Activated T-helper 2 cell treated with anti-CD3 and anti-CD28 coated beads, Interferon-gamma antibody, Interleukin-2, Interleukin-4, amounts not matched to agents 10 μg/mL and 5 μg/mL and 100 μg/mL, durations not matched to agents 14 hours and 24 hours and 36 hours (primary cell): ENCODE data around the gene GSG1L. TPM values are rescaled to one million over a fixed set of nuclear protein-coding genes. Genes with fewer than 3 reads are reported as not detected.

Experiments used
- DNase-seq: peaks from one replicate; pipeline ENCODE4 v3.0.0; 2021; ENCODE audit warnings: low spot score
- H3K27ac Mint-ChIP-seq: one replicate; pipeline ENCODE4 v1.8.0; 2021; ENCODE audit warnings: mixed read lengths
- H3K27me3 Mint-ChIP-seq: one replicate; pipeline ENCODE4 v1.8.0; 2021; ENCODE audit warnings: low read depth, mixed read lengths
- H3K36me3 Mint-ChIP-seq: one replicate; pipeline ENCODE4 v1.8.0; 2021; ENCODE audit warnings: low read depth, mixed read lengths
- H3K4me1 Mint-ChIP-seq: one replicate; pipeline ENCODE4 v1.8.0; 2021; ENCODE audit warnings: low read depth, mixed read lengths
- H3K4me3 Mint-ChIP-seq: one replicate; pipeline ENCODE4 v1.8.0; 2021; ENCODE audit warnings: low read depth, mild to moderate bottlenecking, moderate library complexity, mixed read lengths
- H3K9me3 Mint-ChIP-seq: one replicate; pipeline ENCODE4 v1.8.0; 2021; ENCODE audit warnings: mixed read lengths
- intact Hi-C: fragments of 100-400 bp; cut with micrococcal nuclease; formaldehyde crosslinking; loops from one replicate; pipeline ENCODE4 v1.15.1; 2023
- total RNA-seq: library from RNA; stranded (reverse); gene quantifications from 2 replicates; pipeline ENCODE4 v1.2.3, GENCODE V29; 2022

The GSG1L gene
- total RNA-seq, 1 donor from 2014 or later = not detected

GRCh38 chr16:27843800-27844199 lies 219.7 kb downstream of the GSG1L start:
- Mint-ChIP-seq H3K27me3 (no peaks in the 10 kb centered on the region), H3K4me3 (no peak overlapping the region), H3K9me3 (no peaks in the 10 kb centered on the region), H3K36me3 (no peaks in the 10 kb centered on the region), H3K4me1 (no peaks in the 10 kb centered on the region), H3K27ac (no peak overlapping the region)
- intact Hi-C loops = no loop called here
- no peak for DNase-seq

- no peak for DNase-seq
- intact Hi-C loops = no loop called here
- no peaks in the 10 kb centered on the region for H3K4me1 Mint-ChIP-seq
- H3K27me3 Mint-ChIP-seq = no peaks in the 10 kb centered on the region
- H3K9me3 Mint-ChIP-seq = no peaks in the 10 kb centered on the region
- no peak overlapping the region for H3K27ac Mint-ChIP-seq
- H3K36me3 Mint-ChIP-seq = no peaks in the 10 kb centered on the region
- no peak overlapping the region for H3K4me3 Mint-ChIP-seq
Observed at GRCh38 chr16:27841911-27842310, 221.6 kb downstream of the GSG1L start.

GRCh38 chr16:27841061-27841801 lies 222.3 kb downstream of the GSG1L start:
- no peak for DNase-seq
- intact Hi-C loops = no loop called here
- Mint-ChIP-seq H3K27ac (no peak overlapping the region), H3K4me1 (no peaks in the 10 kb centered on the region), H3K36me3 (no peaks in the 10 kb centered on the region), H3K4me3 (no peak overlapping the region), H3K9me3 (no peaks in the 10 kb centered on the region), H3K27me3 (peaks cover 5% of the 10 kb centered on the region)

- no peak for DNase-seq
- H3K36me3 Mint-ChIP-seq = no peaks in the 10 kb centered on the region
- no peaks in the 10 kb centered on the region for H3K4me1 Mint-ChIP-seq
- H3K27me3 Mint-ChIP-seq = peaks cover 5% of the 10 kb centered on the region
- H3K9me3 Mint-ChIP-seq = no peaks in the 10 kb centered on the region
- H3K4me3 Mint-ChIP-seq = no peak overlapping the region
- intact Hi-C loops = no loop called here
- no peak overlapping the region for H3K27ac Mint-ChIP-seq
Observed at GRCh38 chr16:27840311-27841060, 223.0 kb downstream of the GSG1L start.

- DNase-seq = no peak
- intact Hi-C loops = no loop called here
- H3K4me3 Mint-ChIP-seq = no peak overlapping the region
- no peaks in the 10 kb centered on the region for H3K9me3 Mint-ChIP-seq
- no peaks in the 10 kb centered on the region for H3K4me1 Mint-ChIP-seq
- H3K27ac Mint-ChIP-seq = no peak overlapping the region
- no peaks in the 10 kb centered on the region for H3K36me3 Mint-ChIP-seq
- peaks cover 9% of the 10 kb centered on the region for H3K27me3 Mint-ChIP-seq
Observed at GRCh38 chr16:27839419-27839818, 224.1 kb downstream of the GSG1L start.

- H3K9me3 Mint-ChIP-seq = no peaks in the 10 kb centered on the region
- no peak overlapping the region for H3K27ac Mint-ChIP-seq
- DNase-seq = no peak
- no peak overlapping the region for H3K4me3 Mint-ChIP-seq
- H3K36me3 Mint-ChIP-seq = no peaks in the 10 kb centered on the region
- H3K4me1 Mint-ChIP-seq = no peaks in the 10 kb centered on the region
- peaks cover 9% of the 10 kb centered on the region for H3K27me3 Mint-ChIP-seq
- intact Hi-C loops = no loop called here
Observed at GRCh38 chr16:27838536-27839175, 224.9 kb downstream of the GSG1L start.

- Mint-ChIP-seq H3K4me3 (no peak overlapping the region), H3K27me3 (peaks cover 6% of the 10 kb centered on the region), H3K4me1 (no peaks in the 10 kb centered on the region), H3K27ac (no peak overlapping the region), H3K36me3 (no peaks in the 10 kb centered on the region), H3K9me3 (peaks cover 9% of the 10 kb centered on the region)
- DNase-seq = no peak
- intact Hi-C loops = no loop called here
Observed at GRCh38 chr16:27829975-27830374, 233.5 kb downstream of the GSG1L start.

- Mint-ChIP-seq H3K36me3 (no peaks in the 10 kb centered on the region), H3K4me1 (no peaks in the 10 kb centered on the region), H3K27ac (no peak overlapping the region), H3K9me3 (peaks cover 9% of the 10 kb centered on the region), H3K4me3 (no peak overlapping the region), H3K27me3 (peaks cover 2% of the 10 kb centered on the region)
- intact Hi-C loops = no loop called here
- DNase-seq = no peak
Observed at GRCh38 chr16:27828671-27829070, 234.8 kb downstream of the GSG1L start.

- H3K4me1 Mint-ChIP-seq = no peaks in the 10 kb centered on the region
- DNase-seq = no peak
- no peak overlapping the region for H3K4me3 Mint-ChIP-seq
- peaks cover 9% of the 10 kb centered on the region for H3K9me3 Mint-ChIP-seq
- no peak overlapping the region for H3K27ac Mint-ChIP-seq
- intact Hi-C loops = no loop called here
- peaks cover 2% of the 10 kb centered on the region for H3K27me3 Mint-ChIP-seq
- no peaks in the 10 kb centered on the region for H3K36me3 Mint-ChIP-seq
Observed at GRCh38 chr16:27827765-27828164, 235.7 kb downstream of the GSG1L start.

- Mint-ChIP-seq H3K4me3 (no peak overlapping the region), H3K27ac (no peak overlapping the region), H3K27me3 (no peaks in the 10 kb centered on the region), H3K36me3 (no peaks in the 10 kb centered on the region), H3K9me3 (peaks cover 9% of the 10 kb centered on the region), H3K4me1 (no peaks in the 10 kb centered on the region)
- no peak for DNase-seq
- intact Hi-C loops = no loop called here
Observed at GRCh38 chr16:27826893-27827289, 236.6 kb downstream of the GSG1L start.

- Mint-ChIP-seq H3K36me3 (no peaks in the 10 kb centered on the region), H3K9me3 (peaks cover 9% of the 10 kb centered on the region), H3K4me3 (no peak overlapping the region), H3K4me1 (no peaks in the 10 kb centered on the region), H3K27me3 (no peaks in the 10 kb centered on the region), H3K27ac (no peak overlapping the region)
- no peak for DNase-seq
- intact Hi-C loops = no loop called here
Observed at GRCh38 chr16:27826081-27826892, 237.2 kb downstream of the GSG1L start.

- no peaks in the 10 kb centered on the region for H3K4me1 Mint-ChIP-seq
- no peaks in the 10 kb centered on the region for H3K36me3 Mint-ChIP-seq
Observed at GRCh38 chr16:27824786-27825185, 238.7 kb downstream of the GSG1L start.

More at GRCh38 chr16:27824786-27825185, 238.7 kb downstream of the GSG1L start:
- H3K4me3 Mint-ChIP-seq = no peak overlapping the region
- no peak for DNase-seq
- H3K27ac Mint-ChIP-seq = no peak overlapping the region
- intact Hi-C loops = no loop called here
- H3K27me3 Mint-ChIP-seq = no peaks in the 10 kb centered on the region
- peaks cover 2% of the 10 kb centered on the region for H3K9me3 Mint-ChIP-seq
